NB4 (cell line): ENCODE measurements around the gene JAG2.

ENCODE experiments used
- POLR2A ChIP-seq: IDR thresholded peaks from 2 replicates; pipeline ENCODE4 v1.6.1; 2011; ENCODE audit warnings: mild to moderate bottlenecking; ENCODE audit not compliant: insufficient read length; ENCODE audit errors: extremely low read depth
- TF ChIP-seq, protein P1 (sequence below): IDR thresholded peaks from 2 replicates; pipeline ENCODE4 v1.6.1; 2011; ENCODE audit warnings: low read depth, low read length
- TF ChIP-seq, protein P2 (sequence below): IDR thresholded peaks from one replicate; pipeline ENCODE4 v1.5.1; 2012; ENCODE audit warnings: low read depth, low read length

DNA sequence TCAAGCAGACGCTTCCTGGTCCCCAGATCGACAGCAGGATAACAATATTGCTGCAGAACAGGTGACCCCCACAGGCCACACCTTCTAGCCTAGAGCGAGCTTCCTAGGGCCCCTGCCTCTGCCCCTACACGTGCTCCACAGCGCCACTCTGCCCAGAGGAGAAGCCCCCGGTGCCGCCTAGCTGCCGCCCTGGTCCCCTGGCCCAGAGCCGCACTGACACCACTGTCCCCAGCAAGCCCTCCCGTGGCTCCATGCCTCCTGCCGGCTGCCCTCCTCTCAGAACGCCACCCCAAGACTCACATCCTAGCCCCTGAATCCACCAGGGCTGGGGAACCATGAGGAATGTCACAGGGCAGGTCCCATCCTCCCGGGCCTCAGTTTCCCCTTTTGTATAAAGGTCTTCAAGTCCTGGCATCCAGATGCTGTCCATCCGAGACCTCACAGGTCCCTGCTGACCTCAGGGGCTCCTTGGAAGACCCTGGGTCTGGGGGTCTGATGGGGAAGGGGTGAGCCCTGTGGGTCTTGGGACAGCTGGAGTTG is 31.0 kb downstream of the JAG2 start:
- no peak for TF ChIP-seq POLR2A
- TF ChIP-seq, protein P1, sequence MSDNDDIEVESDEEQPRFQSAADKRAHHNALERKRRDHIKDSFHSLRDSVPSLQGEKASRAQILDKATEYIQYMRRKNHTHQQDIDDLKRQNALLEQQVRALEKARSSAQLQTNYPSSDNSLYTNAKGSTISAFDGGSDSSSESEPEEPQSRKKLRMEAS: no peak
- TF ChIP-seq, protein P2, sequence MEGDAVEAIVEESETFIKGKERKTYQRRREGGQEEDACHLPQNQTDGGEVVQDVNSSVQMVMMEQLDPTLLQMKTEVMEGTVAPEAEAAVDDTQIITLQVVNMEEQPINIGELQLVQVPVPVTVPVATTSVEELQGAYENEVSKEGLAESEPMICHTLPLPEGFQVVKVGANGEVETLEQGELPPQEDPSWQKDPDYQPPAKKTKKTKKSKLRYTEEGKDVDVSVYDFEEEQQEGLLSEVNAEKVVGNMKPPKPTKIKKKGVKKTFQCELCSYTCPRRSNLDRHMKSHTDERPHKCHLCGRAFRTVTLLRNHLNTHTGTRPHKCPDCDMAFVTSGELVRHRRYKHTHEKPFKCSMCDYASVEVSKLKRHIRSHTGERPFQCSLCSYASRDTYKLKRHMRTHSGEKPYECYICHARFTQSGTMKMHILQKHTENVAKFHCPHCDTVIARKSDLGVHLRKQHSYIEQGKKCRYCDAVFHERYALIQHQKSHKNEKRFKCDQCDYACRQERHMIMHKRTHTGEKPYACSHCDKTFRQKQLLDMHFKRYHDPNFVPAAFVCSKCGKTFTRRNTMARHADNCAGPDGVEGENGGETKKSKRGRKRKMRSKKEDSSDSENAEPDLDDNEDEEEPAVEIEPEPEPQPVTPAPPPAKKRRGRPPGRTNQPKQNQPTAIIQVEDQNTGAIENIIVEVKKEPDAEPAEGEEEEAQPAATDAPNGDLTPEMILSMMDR: no peak
